K562 (cell line): ENCODE measurements around the gene PNMA3. TPM values are rescaled to one million over a fixed set of nuclear protein-coding genes. Genes with fewer than 3 reads are reported as not detected.

ENCODE experiments used
- BRD4 ChIP-seq: fragments of 200-600 bp; sonication (generic); IDR thresholded peaks from 2 replicates; pipeline ENCODE4 v1.6.1; 2017; ENCODE audit warnings: inconsistent platforms
- CHAMP1 ChIP-seq: fragments of 450-650 bp; IDR thresholded peaks from 2 replicates; pipeline ENCODE4 v1.6.1; 2016; ENCODE audit warnings: mild to moderate bottlenecking
- CTBP1 ChIP-seq: fragments of 450-650 bp; IDR thresholded peaks from 2 replicates; pipeline ENCODE4 v1.6.1; 2016; ENCODE audit warnings: borderline replicate concordance
- FOXP4 ChIP-seq: sonication (generic); formaldehyde crosslinking; IDR thresholded peaks from 2 replicates; pipeline ENCODE4 v1.8.0; 2022; ENCODE audit warnings: mild to moderate bottlenecking, missing genetic modification reagents, borderline replicate concordance
- HNRNPH1 ChIP-seq: fragments of 200-400 bp; formaldehyde crosslinking; optimal IDR thresholded peaks from 2 replicates; pipeline ENCODE3; 2017; ENCODE audit warnings: low read depth, mild to moderate bottlenecking, low read length, moderate library complexity
- HNRNPLL ChIP-seq: fragments of 200-400 bp; formaldehyde crosslinking; IDR thresholded peaks from 2 replicates; pipeline ENCODE4 v1.6.1; 2017; ENCODE audit warnings: low read length, low read depth, mild to moderate bottlenecking; ENCODE audit not compliant: poor library complexity, severe bottlenecking
- MTA2 ChIP-seq: fragments of 450-650 bp; IDR thresholded peaks from 2 replicates; pipeline ENCODE4 v1.6.1; 2016; ENCODE audit warnings: low read depth
- PBX2 ChIP-seq, 2 experiments: IDR thresholded peaks in 1 of 2; conservative IDR thresholded peaks in 1 of 2; 2 replicates each; pipeline ENCODE4 v1.6.1; 2016; ENCODE audit warnings: low read depth in 2 of 2, mild to moderate bottlenecking in 1 of 2, missing compliant biosample characterization in 1 of 2, missing genetic modification characterization in 1 of 2, moderate library complexity in 1 of 2
- PTBP1 ChIP-seq: fragments of 200-400 bp; formaldehyde crosslinking; IDR thresholded peaks from 2 replicates; pipeline ENCODE4 v1.6.1; 2017; ENCODE audit warnings: low read depth, low read length
- SLC30A9 ChIP-seq: fragments of 250-450 bp; sonication (Bioruptor Pico); IDR thresholded peaks from 2 replicates; pipeline ENCODE4 v1.8.0; 2022; ENCODE audit warnings: mild to moderate bottlenecking, moderate library complexity
- XRCC4 ChIP-seq: IDR thresholded peaks from one replicate; pipeline ENCODE4 v1.6.1; 2011; ENCODE audit not compliant: insufficient read depth, insufficient read length; ENCODE audit errors: extremely low read depth
- ZNF318 ChIP-seq, 2 experiments: fragments of 450-650 bp; IDR thresholded peaks; 2 replicates each; pipeline ENCODE4 v1.6.1; 2016; ENCODE audit warnings: mild to moderate bottlenecking in 2 of 2, borderline replicate concordance in 1 of 2, low read depth in 1 of 2, moderate library complexity in 1 of 2
- polyA plus RNA-seq, 8 experiments: library from polyadenylated mRNA; depleted of rRNA in 4 of 8; stranded (reverse) in 5 of 8; unstranded in 3 of 8; fragments of >200 nt; fragmentation: Nextera tagmentation in 2 of 8; fragmentation: Illumina TruSeq in 1 of 8; extraction: Ambion mirVana in 2 of 8; extraction: Trizol in 1 of 8; gene quantifications; 2 replicates each; pipeline versions ENCODE4 v1.2.1 to v1.2.3, GENCODE V29; 2011 to 2014; ENCODE audit warnings: inconsistent platforms in 1 of 8, missing spikeins in 1 of 8
- total RNA-seq, 7 experiments: library from RNA; depleted of rRNA in 6 of 7; stranded (reverse); fragments of >200 nt in 6 of 7; fragmentation: Illumina TruSeq in 2 of 7; extraction: Trizol in 2 of 7; gene quantifications; 2 replicates each; pipeline versions ENCODE4 v1.2.1 to v1.2.3, GENCODE V29; 2011 to 2021; ENCODE audit warnings: low replicate concordance in 1 of 7

Gene PNMA3
- total and polyA plus RNA-seq, 9 of the 15 experiments (the other 6 are each of a cell fraction or from before 2014, with no cell fraction given), result 0.01 to 1.5 (median 0.95) TPM; not detected in 1

- TF ChIP-seq ZNF318 (IDR thresholded peaks at IDR 0.05; ENCODE audit: borderline replicate concordance in 1 of 2, low read depth in 1 of 2) (no peak), MTA2 (no peak), BRD4 (no peak), CTBP1 (no peak), CHAMP1 (no peak), FOXP4 (no peak), HNRNPH1 (no peak), HNRNPLL (no peak), PBX2 (CRISPR knock-in tag; IDR thresholded peaks at IDR 0.05; ENCODE audit: low read depth) (no peak), PBX2 (tag; conservative IDR thresholded peaks at IDR 0.05; ENCODE audit: low read depth) (no peak), PTBP1 (no peak), XRCC4 (no peak), SLC30A9 (CRISPR knock-in tag) (no peak)
Measured at GRCh38 chrX:153061732-153062131, 5.5 kb downstream of the PNMA3 start (continued).
